Subcutaneous abdominal adipose tissue (tissue), 5 donors: Measurements from ENCODE around the gene DNAAF1.

Source experiments
- H3K27ac ChIP-seq: one replicate; pipeline ENCODE4 v1.7.0; 2013; ENCODE audit warnings: low read depth, mild to moderate bottlenecking, inconsistent platforms, low read length, moderate library complexity
- H3K27me3 ChIP-seq, 5 donors: one replicate each; pipeline ENCODE4 v1.7.0; 2013; ENCODE audit warnings: low read length in 5 of 5, inconsistent platforms in 1 of 5; ENCODE audit not compliant: control insufficient read depth in 5 of 5, insufficient read depth in 4 of 5
- H3K36me3 ChIP-seq, 5 donors: one replicate each; pipeline ENCODE4 v1.7.0; 2013; ENCODE audit warnings: low read length in 5 of 5; ENCODE audit not compliant: control insufficient read depth in 5 of 5, insufficient read depth in 5 of 5
- H3K4me1 ChIP-seq, 5 donors: one replicate each; pipeline ENCODE4 v1.7.0; 2013; ENCODE audit warnings: low read length in 5 of 5, mild to moderate bottlenecking in 3 of 5, moderate library complexity in 1 of 5; ENCODE audit not compliant: control insufficient read depth in 5 of 5, insufficient read depth in 5 of 5
- H3K4me3 ChIP-seq, 5 donors: one replicate each; pipeline ENCODE4 v1.7.0; 2013; ENCODE audit warnings: low read length in 5 of 5, low read depth in 1 of 5
- H3K9ac ChIP-seq, 5 donors: one replicate each; pipeline ENCODE4 v1.7.0; 2013; ENCODE audit warnings: low read length in 5 of 5, mild to moderate bottlenecking in 4 of 5, moderate library complexity in 3 of 5
- H3K9me3 ChIP-seq, 5 donors: one replicate each; pipeline ENCODE4 v1.7.0; 2013; ENCODE audit warnings: low read length in 5 of 5; ENCODE audit not compliant: control insufficient read depth in 5 of 5
- donor health status: healthy.
- donor health status: healthy.
- donor health status: healthy.
- donor health status: healthy.
- donor health status: healthy.

The DNAAF1 gene

GRCh38 chr16:84144859-84145639, at the start of gene DNAAF1, which contains the start of gene HSDL1:
DNAAF1 (plus strand) TSS chr16:84145308; CDS start chr16:84145441, 133 bp downstream.
HSDL1 (minus strand) TSS chr16:84145177; CDS start chr16:84131321, 13,856 bp downstream.
- H3K36me3 ChIP-seq = no peaks in the 10 kb centered on the region
- peak within 1 kb of the TSS; percentile 24 for H3K27ac ChIP-seq
- H3K9ac ChIP-seq = peak within 1 kb of the TSS; percentile 4 to 84 (median 62)
- H3K27me3 ChIP-seq = no peaks in the 10 kb centered on the region
- no peaks in the 10 kb centered on the region for H3K9me3 ChIP-seq
- H3K4me1 ChIP-seq = peaks cover 2 to 18% (median 16%) of the 10 kb centered on the region in 5 donors
- peak within 1 kb of the TSS; percentile 66 to 92 (median 77) for H3K4me3 ChIP-seq

GRCh38 chr16:84095466-84095865, 49.6 kb upstream of the DNAAF1 start:
- no peak overlapping the region for H3K9ac ChIP-seq
- H3K4me3 ChIP-seq = no peak overlapping the region
- no peaks in the 10 kb centered on the region for H3K9me3 ChIP-seq
- H3K4me1 ChIP-seq = no peaks in the 10 kb centered on the region
- peaks cover 33 to 84% (median 72%) of the 10 kb centered on the region in 5 donors for H3K36me3 ChIP-seq
- no peaks in the 10 kb centered on the region for H3K27me3 ChIP-seq
- H3K27ac ChIP-seq = no peak overlapping the region

GRCh38 chr16:84096447-84097005, 48.6 kb upstream of the DNAAF1 start:
- H3K27me3 ChIP-seq = no peaks in the 10 kb centered on the region
- H3K27ac ChIP-seq = no peak overlapping the region
- no peak overlapping the region for H3K4me3 ChIP-seq
- H3K36me3 ChIP-seq = peaks cover 31 to 74% (median 62%) of the 10 kb centered on the region in 5 donors
- H3K4me1 ChIP-seq = no peaks in the 10 kb centered on the region
- no peak overlapping the region for H3K9ac ChIP-seq
- no peaks in the 10 kb centered on the region for H3K9me3 ChIP-seq

GRCh38 chr16:84098939-84099338, 46.2 kb upstream of the DNAAF1 start:
- H3K9me3 ChIP-seq = no peaks in the 10 kb centered on the region
- H3K36me3 ChIP-seq = peaks cover 23 to 54% (median 38%) of the 10 kb centered on the region in 5 donors
- no peak overlapping the region for H3K27ac ChIP-seq
- H3K4me1 ChIP-seq = peaks cover 0 to 16% (median 9%) of the 10 kb centered on the region in 5 donors
- H3K27me3 ChIP-seq = no peaks in the 10 kb centered on the region
- no peak overlapping the region for H3K9ac ChIP-seq
- H3K4me3 ChIP-seq = no peak overlapping the region

- Histone ChIP-seq H3K9ac (peak overlapping the region in 2 of 5 donors; percentile 25 to 51), H3K4me1 (peaks cover 0 to 20% (median 13%) of the 10 kb centered on the region in 5 donors), H3K4me3 (peak overlapping the region in 3 of 5 donors; percentile 3 to 23 (median 22)), H3K27ac (no peak overlapping the region), H3K9me3 (no peaks in the 10 kb centered on the region), H3K27me3 (no peaks in the 10 kb centered on the region), H3K36me3 (peaks cover 5 to 32% (median 22%) of the 10 kb centered on the region in 5 donors)
Observed at GRCh38 chr16:84103678-84104077, 41.4 kb upstream of the DNAAF1 start.

- no peak overlapping the region for H3K27ac ChIP-seq
- H3K36me3 ChIP-seq = peaks cover 0 to 31% (median 26%) of the 10 kb centered on the region in 5 donors
- H3K9me3 ChIP-seq = no peaks in the 10 kb centered on the region
- H3K4me1 ChIP-seq = peaks cover 0 to 20% (median 13%) of the 10 kb centered on the region in 5 donors
- H3K27me3 ChIP-seq = no peaks in the 10 kb centered on the region
- no peak overlapping the region for H3K9ac ChIP-seq
- H3K4me3 ChIP-seq = no peak overlapping the region
Observed at GRCh38 chr16:84104231-84104630, 40.9 kb upstream of the DNAAF1 start.

GRCh38 chr16:84105301-84105815, 39.8 kb upstream of the DNAAF1 start:
- H3K9ac ChIP-seq = peak overlapping the region in 1 of 5 donors; percentile 12
- H3K36me3 ChIP-seq = peaks cover 0 to 30% (median 26%) of the 10 kb centered on the region in 5 donors
- no peaks in the 10 kb centered on the region for H3K27me3 ChIP-seq
- H3K27ac ChIP-seq = no peak overlapping the region
- H3K9me3 ChIP-seq = no peaks in the 10 kb centered on the region
- H3K4me3 ChIP-seq = no peak overlapping the region
- H3K4me1 ChIP-seq = peaks cover 0 to 20% (median 13%) of the 10 kb centered on the region in 5 donors

GRCh38 chr16:84105948-84106740, 39.0 kb upstream of the DNAAF1 start:
- Histone ChIP-seq H3K4me3 (no peak overlapping the region), H3K4me1 (peaks cover 0 to 20% (median 13%) of the 10 kb centered on the region in 5 donors), H3K9me3 (no peaks in the 10 kb centered on the region), H3K27ac (no peak overlapping the region), H3K36me3 (peaks cover 0 to 36% (median 32%) of the 10 kb centered on the region in 5 donors), H3K9ac (peak overlapping the region in 2 of 5 donors; percentile 2 to 12), H3K27me3 (no peaks in the 10 kb centered on the region)

- no peaks in the 10 kb centered on the region for H3K9me3 ChIP-seq
- H3K9ac ChIP-seq = peak overlapping the region in 1 of 5 donors; percentile 48
- H3K4me1 ChIP-seq = peaks cover 0 to 15% (median 13%) of the 10 kb centered on the region in 5 donors
- no peaks in the 10 kb centered on the region for H3K27me3 ChIP-seq
- H3K36me3 ChIP-seq = peaks cover 0 to 36% (median 28%) of the 10 kb centered on the region in 5 donors
- no peak overlapping the region for H3K4me3 ChIP-seq
- H3K27ac ChIP-seq = no peak overlapping the region
Observed at GRCh38 chr16:84107921-84108320, 37.2 kb upstream of the DNAAF1 start.
